Measurements from ENCODE around the gene TRAPPC2L.
"Not testable (repeated sequence)": the region's sequence is repeated elsewhere in the genome, so short reads cannot be mapped to it uniquely, and the experiment has no call there.

TRAPPC2L gene

GRCh38 chr16:88893127-88893968, 36.4 kb downstream of the TRAPPC2L start:
- no peak for DNase-seq (ENCODE audit: low spot score)

GRCh38 chr16:88894266-88894665, 37.3 kb downstream of the TRAPPC2L start:
- DNase-seq (ENCODE audit: low spot score): not testable (repeated sequence)

- DNase-seq (ENCODE audit: low spot score): no peak
These were observed 37.9 kb downstream of the TRAPPC2L start for GRCh38 chr16:88894681-88895300.

GRCh38 chr16:88895335-88895734, 38.4 kb downstream of the TRAPPC2L start:
- no peak for DNase-seq (ENCODE audit: low spot score)

- DNase-seq (ENCODE audit: low spot score): no peak
These were observed 39.5 kb downstream of the TRAPPC2L start for GRCh38 chr16:88896238-88897070.

- no peak for DNase-seq (ENCODE audit: low spot score)
These were observed 40.9 kb downstream of the TRAPPC2L start for GRCh38 chr16:88897696-88898425.

- DNase-seq (ENCODE audit: low spot score): no peak
These were observed 43.2 kb downstream of the TRAPPC2L start for GRCh38 chr16:88899901-88900661.

GRCh38 chr16:88900662-88901052, 43.7 kb downstream of the TRAPPC2L start:
- DNase-seq (ENCODE audit: low spot score): no peak

GRCh38 chr16:88901718-88902337, 44.9 kb downstream of the TRAPPC2L start:
- DNase-seq (ENCODE audit: low spot score): no peak

- DNase-seq (ENCODE audit: low spot score): no peak
These were observed 45.8 kb downstream of the TRAPPC2L start for GRCh38 chr16:88902744-88903143.

- no peak for DNase-seq (ENCODE audit: low spot score)
These were observed 46.3 kb downstream of the TRAPPC2L start for GRCh38 chr16:88903267-88903666.

GRCh38 chr16:88904676-88905365, 47.9 kb downstream of the TRAPPC2L start:
- DNase-seq (ENCODE audit: low spot score): no peak

- no peak for DNase-seq (ENCODE audit: low spot score)
These were observed 48.6 kb downstream of the TRAPPC2L start for GRCh38 chr16:88905563-88905962.

- no peak for DNase-seq (ENCODE audit: low spot score)
These were observed 49.1 kb downstream of the TRAPPC2L start for GRCh38 chr16:88906020-88906419.

GRCh38 chr16:88906535-88907105, 49.7 kb downstream of the TRAPPC2L start:
- no peak for DNase-seq (ENCODE audit: low spot score)

GRCh38 chr16:88907768-88908167, 50.8 kb downstream of the TRAPPC2L start:
- no peak for DNase-seq (ENCODE audit: low spot score)

- no peak for DNase-seq (ENCODE audit: low spot score)
These were observed 51.4 kb downstream of the TRAPPC2L start for GRCh38 chr16:88908307-88908706.

GRCh38 chr16:88909431-88910210, 52.7 kb downstream of the TRAPPC2L start:
- no peak for DNase-seq (ENCODE audit: low spot score)

All from hepatic stellate cell (primary cell).